SK-N-SH treated with all-trans-retinoic acid at 6 μM for 48 hours (cell line): ENCODE measurements around the gene ZNFX1.

ENCODE experiments used
- ATAC-seq: fragments of 200-7000 bp; cut with Tn5 transposase; 3 replicates; pipeline ENCODE4 v1.9.1; 2020; ENCODE audit warnings: mild to moderate bottlenecking, moderate library complexity
- ARNTL ChIP-seq: fragments of 450-650 bp; formaldehyde crosslinking; IDR thresholded peaks from 2 replicates; pipeline ENCODE4 v1.5.0; 2020; ENCODE audit warnings: low read depth, mild to moderate bottlenecking, moderate library complexity, borderline replicate concordance
- BACH2 ChIP-seq: fragments of 250-450 bp; sonication (Bioruptor Pico); IDR thresholded peaks from 2 replicates; pipeline ENCODE4 v1.9.0; 2021; ENCODE audit warnings: mild to moderate bottlenecking, borderline replicate concordance
- CSDC2 ChIP-seq: fragments of 250-450 bp; sonication (Bioruptor Pico); IDR thresholded peaks from 2 replicates; pipeline ENCODE4 v1.5.0; 2020; ENCODE audit warnings: mild to moderate bottlenecking, moderate library complexity
- ESRRG ChIP-seq: fragments of 250-450 bp; sonication (Bioruptor Pico); IDR thresholded peaks from 2 replicates; pipeline ENCODE4 v1.6.1; 2021; ENCODE audit warnings: mild to moderate bottlenecking
- ISL1 ChIP-seq: fragments of 250-450 bp; sonication (Bioruptor Pico); IDR thresholded peaks from 2 replicates; pipeline ENCODE4 v2.1.2; 2022; ENCODE audit warnings: mild to moderate bottlenecking, moderate library complexity
- PPARA ChIP-seq: fragments of 250-450 bp; sonication (Bioruptor Pico); IDR thresholded peaks from 2 replicates; pipeline ENCODE4 v1.5.0; 2020; ENCODE audit warnings: mild to moderate bottlenecking, borderline replicate concordance
- RARB ChIP-seq: fragments of 250-450 bp; sonication (Bioruptor Pico); IDR thresholded peaks from 2 replicates; pipeline ENCODE4 v1.8.0; 2021; ENCODE audit warnings: mild to moderate bottlenecking, moderate library complexity
- SNAI2 ChIP-seq: fragments of 250-450 bp; sonication (Bioruptor Pico); IDR thresholded peaks from 2 replicates; pipeline ENCODE4 v1.5.0; 2020; ENCODE audit warnings: mild to moderate bottlenecking, moderate library complexity
- TCF4 ChIP-seq: fragments of 250-450 bp; sonication (Bioruptor Pico); IDR thresholded peaks from 2 replicates; pipeline ENCODE4 v1.8.0; 2021; ENCODE audit warnings: mild to moderate bottlenecking, moderate library complexity, borderline replicate concordance
- TOX ChIP-seq: fragments of 250-450 bp; sonication (Bioruptor Pico); IDR thresholded peaks from 2 replicates; pipeline ENCODE4 v1.8.0; 2021; ENCODE audit warnings: mild to moderate bottlenecking, moderate library complexity, borderline replicate concordance
- ZC3H10 ChIP-seq: fragments of 250-450 bp; sonication (Bioruptor Pico); IDR thresholded peaks from 2 replicates; pipeline ENCODE4 v1.5.1; 2021; ENCODE audit warnings: mild to moderate bottlenecking, moderate library complexity
- ZFP3 ChIP-seq: fragments of 250-450 bp; sonication (Bioruptor Pico); IDR thresholded peaks from 2 replicates; pipeline ENCODE4 v1.5.0; 2020; ENCODE audit warnings: mild to moderate bottlenecking, moderate library complexity
- ZFP30 ChIP-seq: fragments of 450-650 bp; formaldehyde crosslinking; IDR thresholded peaks from 2 replicates; pipeline ENCODE4 v1.5.0; 2022; ENCODE audit warnings: mild to moderate bottlenecking, moderate library complexity
- ZNF565 ChIP-seq: fragments of 450-650 bp; formaldehyde crosslinking; conservative IDR thresholded peaks from 2 replicates; pipeline ENCODE4 v1.5.0; 2020; ENCODE audit warnings: low read depth, mild to moderate bottlenecking, moderate library complexity
- ZNF70 ChIP-seq: fragments of 450-650 bp; formaldehyde crosslinking; IDR thresholded peaks from 2 replicates; pipeline ENCODE4 v1.5.0; 2020; ENCODE audit warnings: mild to moderate bottlenecking, moderate library complexity
- ZNF8 ChIP-seq: fragments of 450-650 bp; formaldehyde crosslinking; IDR thresholded peaks from 2 replicates; pipeline ENCODE4 v1.5.0; 2020; ENCODE audit warnings: mild to moderate bottlenecking, moderate library complexity
- TF ChIP-seq, protein P1 (sequence below): fragments of 250-450 bp; sonication (Bioruptor Pico); IDR thresholded peaks from 2 replicates; pipeline ENCODE4 v1.5.1; 2020; ENCODE audit warnings: low read depth, mild to moderate bottlenecking, moderate library complexity
- TF ChIP-seq, protein P2 (sequence below): fragments of 250-450 bp; sonication (Bioruptor Pico); IDR thresholded peaks from 2 replicates; pipeline ENCODE4 v1.8.0; 2021; ENCODE audit warnings: low read depth, mild to moderate bottlenecking, moderate library complexity, borderline replicate concordance
- TF ChIP-seq, protein P3 (sequence below): fragments of 250-450 bp; sonication (Bioruptor Pico); IDR thresholded peaks from 2 replicates; pipeline ENCODE4 v1.5.1; 2021; ENCODE audit warnings: mild to moderate bottlenecking, moderate library complexity
- TF ChIP-seq, protein P4 (sequence below): fragments of 250-450 bp; sonication (Bioruptor Pico); IDR thresholded peaks from 2 replicates; pipeline ENCODE4 v1.8.0; 2020; ENCODE audit warnings: mild to moderate bottlenecking, moderate library complexity, borderline replicate concordance
- TF ChIP-seq, protein P5 (sequence below): fragments of 250-450 bp; sonication (Bioruptor Pico); IDR thresholded peaks from 2 replicates; pipeline ENCODE4 v1.5.0; 2020; ENCODE audit warnings: mild to moderate bottlenecking, moderate library complexity

The ZNFX1 gene

DNA sequence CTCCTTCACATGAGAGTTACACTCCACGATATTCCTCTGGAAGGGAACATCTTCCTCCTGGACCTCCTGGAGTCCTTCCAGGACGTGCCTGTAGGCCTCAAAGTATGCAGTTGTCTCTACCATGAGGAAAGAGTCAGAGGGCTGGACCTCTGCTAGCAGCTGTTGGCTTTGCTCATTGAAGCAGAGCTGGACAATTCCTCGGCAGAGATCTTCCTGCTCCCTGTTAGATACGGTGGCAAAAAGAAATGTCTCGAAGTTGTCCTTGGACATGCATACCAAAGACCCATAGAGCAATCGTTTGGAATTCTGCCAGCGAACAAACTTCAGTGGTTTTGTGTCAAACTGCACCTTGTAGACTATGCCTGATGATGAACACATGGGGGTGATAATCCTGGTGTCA, 7.7 kb downstream of the ZNFX1 start:
- TF ChIP-seq ISL1 (CRISPR knock-in tag) (no peak), ZFP30 (CRISPR knock-in tag) (no peak), ARNTL (no peak), TOX (no peak), ZNF565 (CRISPR knock-in tag) (no peak), RARB (CRISPR knock-in tag) (no peak)
- TF ChIP-seq, protein P1, sequence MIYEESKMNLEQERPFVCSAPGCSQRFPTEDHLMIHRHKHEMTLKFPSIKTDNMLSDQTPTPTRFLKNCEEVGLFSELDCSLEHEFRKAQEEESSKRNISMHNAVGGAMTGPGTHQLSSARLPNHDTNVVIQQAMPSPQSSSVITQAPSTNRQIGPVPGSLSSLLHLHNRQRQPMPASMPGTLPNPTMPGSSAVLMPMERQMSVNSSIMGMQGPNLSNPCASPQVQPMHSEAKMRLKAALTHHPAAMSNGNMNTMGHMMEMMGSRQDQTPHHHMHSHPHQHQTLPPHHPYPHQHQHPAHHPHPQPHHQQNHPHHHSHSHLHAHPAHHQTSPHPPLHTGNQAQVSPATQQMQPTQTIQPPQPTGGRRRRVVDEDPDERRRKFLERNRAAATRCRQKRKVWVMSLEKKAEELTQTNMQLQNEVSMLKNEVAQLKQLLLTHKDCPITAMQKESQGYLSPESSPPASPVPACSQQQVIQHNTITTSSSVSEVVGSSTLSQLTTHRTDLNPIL, result no peak
- TF ChIP-seq, protein P2, sequence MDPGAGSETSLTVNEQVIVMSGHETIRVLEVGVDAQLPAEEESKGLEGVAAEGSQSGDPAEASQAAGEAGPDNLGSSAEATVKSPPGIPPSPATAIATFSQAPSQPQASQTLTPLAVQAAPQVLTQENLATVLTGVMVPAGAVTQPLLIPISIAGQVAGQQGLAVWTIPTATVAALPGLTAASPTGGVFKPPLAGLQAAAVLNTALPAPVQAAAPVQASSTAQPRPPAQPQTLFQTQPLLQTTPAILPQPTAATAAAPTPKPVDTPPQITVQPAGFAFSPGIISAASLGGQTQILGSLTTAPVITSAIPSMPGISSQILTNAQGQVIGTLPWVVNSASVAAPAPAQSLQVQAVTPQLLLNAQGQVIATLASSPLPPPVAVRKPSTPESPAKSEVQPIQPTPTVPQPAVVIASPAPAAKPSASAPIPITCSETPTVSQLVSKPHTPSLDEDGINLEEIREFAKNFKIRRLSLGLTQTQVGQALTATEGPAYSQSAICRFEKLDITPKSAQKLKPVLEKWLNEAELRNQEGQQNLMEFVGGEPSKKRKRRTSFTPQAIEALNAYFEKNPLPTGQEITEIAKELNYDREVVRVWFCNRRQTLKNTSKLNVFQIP, result no peak
- no peak for ATAC-seq

DNA sequence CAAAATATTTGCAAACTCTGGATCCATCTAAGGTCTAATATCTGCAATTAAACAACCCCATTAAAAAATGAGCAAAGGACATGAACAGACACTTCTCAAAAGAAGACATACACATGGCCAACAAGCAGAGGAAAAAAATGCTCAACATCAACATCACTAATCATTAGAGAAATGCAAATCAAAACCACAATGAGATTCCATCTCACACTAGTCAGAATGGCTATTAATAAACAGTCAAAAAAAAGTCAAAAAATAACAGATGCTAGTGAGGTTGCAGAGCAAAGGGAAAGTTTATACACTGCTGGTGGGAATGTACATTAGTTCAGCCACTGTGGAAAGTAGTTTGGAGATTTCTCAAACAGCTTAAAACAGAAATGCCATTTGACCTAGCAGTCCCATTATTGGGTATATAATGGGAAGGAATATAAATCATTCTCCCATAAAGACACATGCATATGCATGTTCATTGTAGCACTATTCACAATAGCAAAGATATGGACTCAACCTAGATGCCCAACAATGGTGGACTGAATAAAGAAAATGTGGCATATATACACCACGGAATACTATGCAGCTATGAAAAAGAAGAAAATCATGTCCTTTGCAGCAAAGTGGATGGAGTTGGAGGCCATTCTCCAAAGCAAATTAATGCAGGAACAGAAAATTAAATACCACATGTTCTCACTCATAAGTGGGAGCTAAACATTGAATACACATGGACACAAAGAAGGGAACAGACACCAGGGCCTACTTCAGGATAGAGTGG, 9.1 kb downstream of the ZNFX1 start:
- peak; percentile 62 for ATAC-seq
- TF ChIP-seq ZFP30 (CRISPR knock-in tag), result no peak
- TF ChIP-seq ISL1 (CRISPR knock-in tag), result 0 out of 2 replicates have a peak, but pooled peaks have one; percentile 7
- TF ChIP-seq ARNTL, result no peak
- TF ChIP-seq, all 23 proteins: peak for 1

DNA sequence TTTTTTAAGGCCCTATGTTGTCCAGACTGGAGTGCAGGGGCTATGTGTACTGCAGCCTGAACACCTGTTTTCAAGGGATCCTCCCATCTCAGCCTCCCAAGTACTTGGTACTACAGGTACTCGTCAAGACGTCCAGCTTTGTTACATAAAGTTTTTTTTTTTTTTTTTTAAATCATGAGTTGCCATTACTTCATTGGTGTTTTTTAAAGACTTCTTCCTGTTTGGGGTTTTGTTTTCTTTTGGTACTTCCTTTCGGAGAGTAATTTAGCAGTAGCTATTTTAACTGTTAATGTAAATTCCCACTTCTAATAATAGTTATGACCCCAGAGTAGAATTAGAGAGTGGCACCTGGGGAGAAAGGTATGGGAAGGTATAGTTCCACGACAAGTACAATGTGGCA, 10.5 kb downstream of the ZNFX1 start:
- no peak for TF ChIP-seq ZFP3 (CRISPR knock-in tag)
- no peak for TF ChIP-seq ZNF8 (CRISPR knock-in tag)
- TF ChIP-seq ZC3H10 (CRISPR knock-in tag), result no peak
- TF ChIP-seq, protein P3, sequence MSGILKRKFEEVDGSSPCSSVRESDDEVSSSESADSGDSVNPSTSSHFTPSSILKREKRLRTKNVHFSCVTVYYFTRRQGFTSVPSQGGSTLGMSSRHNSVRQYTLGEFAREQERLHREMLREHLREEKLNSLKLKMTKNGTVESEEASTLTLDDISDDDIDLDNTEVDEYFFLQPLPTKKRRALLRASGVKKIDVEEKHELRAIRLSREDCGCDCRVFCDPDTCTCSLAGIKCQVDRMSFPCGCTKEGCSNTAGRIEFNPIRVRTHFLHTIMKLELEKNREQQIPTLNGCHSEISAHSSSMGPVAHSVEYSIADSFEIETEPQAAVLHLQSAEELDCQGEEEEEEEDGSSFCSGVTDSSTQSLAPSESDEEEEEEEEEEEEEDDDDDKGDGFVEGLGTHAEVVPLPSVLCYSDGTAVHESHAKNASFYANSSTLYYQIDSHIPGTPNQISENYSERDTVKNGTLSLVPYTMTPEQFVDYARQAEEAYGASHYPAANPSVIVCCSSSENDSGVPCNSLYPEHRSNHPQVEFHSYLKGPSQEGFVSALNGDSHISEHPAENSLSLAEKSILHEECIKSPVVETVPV (CRISPR knock-in tag), result no peak
- TF ChIP-seq PPARA (CRISPR knock-in tag), result no peak
- TF ChIP-seq ESRRG (CRISPR knock-in tag), result no peak
- no peak for TF ChIP-seq ARNTL
- TF ChIP-seq CSDC2 (CRISPR knock-in tag), result no peak
- TF ChIP-seq, protein P4, sequence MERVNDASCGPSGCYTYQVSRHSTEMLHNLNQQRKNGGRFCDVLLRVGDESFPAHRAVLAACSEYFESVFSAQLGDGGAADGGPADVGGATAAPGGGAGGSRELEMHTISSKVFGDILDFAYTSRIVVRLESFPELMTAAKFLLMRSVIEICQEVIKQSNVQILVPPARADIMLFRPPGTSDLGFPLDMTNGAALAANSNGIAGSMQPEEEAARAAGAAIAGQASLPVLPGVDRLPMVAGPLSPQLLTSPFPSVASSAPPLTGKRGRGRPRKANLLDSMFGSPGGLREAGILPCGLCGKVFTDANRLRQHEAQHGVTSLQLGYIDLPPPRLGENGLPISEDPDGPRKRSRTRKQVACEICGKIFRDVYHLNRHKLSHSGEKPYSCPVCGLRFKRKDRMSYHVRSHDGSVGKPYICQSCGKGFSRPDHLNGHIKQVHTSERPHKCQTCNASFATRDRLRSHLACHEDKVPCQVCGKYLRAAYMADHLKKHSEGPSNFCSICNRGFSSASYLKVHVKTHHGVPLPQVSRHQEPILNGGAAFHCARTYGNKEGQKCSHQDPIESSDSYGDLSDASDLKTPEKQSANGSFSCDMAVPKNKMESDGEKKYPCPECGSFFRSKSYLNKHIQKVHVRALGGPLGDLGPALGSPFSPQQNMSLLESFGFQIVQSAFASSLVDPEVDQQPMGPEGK (CRISPR knock-in tag), result no peak
- TF ChIP-seq BACH2 (CRISPR knock-in tag), result no peak
- TF ChIP-seq, protein P1, result no peak
- TF ChIP-seq ZNF565 (CRISPR knock-in tag), result no peak
- no peak for TF ChIP-seq TCF4 (CRISPR knock-in tag)
- no peak for TF ChIP-seq ISL1 (CRISPR knock-in tag)
- TF ChIP-seq, protein P5, sequence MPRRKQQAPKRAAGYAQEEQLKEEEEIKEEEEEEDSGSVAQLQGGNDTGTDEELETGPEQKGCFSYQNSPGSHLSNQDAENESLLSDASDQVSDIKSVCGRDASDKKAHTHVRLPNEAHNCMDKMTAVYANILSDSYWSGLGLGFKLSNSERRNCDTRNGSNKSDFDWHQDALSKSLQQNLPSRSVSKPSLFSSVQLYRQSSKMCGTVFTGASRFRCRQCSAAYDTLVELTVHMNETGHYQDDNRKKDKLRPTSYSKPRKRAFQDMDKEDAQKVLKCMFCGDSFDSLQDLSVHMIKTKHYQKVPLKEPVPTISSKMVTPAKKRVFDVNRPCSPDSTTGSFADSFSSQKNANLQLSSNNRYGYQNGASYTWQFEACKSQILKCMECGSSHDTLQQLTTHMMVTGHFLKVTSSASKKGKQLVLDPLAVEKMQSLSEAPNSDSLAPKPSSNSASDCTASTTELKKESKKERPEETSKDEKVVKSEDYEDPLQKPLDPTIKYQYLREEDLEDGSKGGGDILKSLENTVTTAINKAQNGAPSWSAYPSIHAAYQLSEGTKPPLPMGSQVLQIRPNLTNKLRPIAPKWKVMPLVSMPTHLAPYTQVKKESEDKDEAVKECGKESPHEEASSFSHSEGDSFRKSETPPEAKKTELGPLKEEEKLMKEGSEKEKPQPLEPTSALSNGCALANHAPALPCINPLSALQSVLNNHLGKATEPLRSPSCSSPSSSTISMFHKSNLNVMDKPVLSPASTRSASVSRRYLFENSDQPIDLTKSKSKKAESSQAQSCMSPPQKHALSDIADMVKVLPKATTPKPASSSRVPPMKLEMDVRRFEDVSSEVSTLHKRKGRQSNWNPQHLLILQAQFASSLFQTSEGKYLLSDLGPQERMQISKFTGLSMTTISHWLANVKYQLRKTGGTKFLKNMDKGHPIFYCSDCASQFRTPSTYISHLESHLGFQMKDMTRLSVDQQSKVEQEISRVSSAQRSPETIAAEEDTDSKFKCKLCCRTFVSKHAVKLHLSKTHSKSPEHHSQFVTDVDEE (CRISPR knock-in tag), result no peak
- no peak for TF ChIP-seq SNAI2
- TF ChIP-seq ZNF70 (CRISPR knock-in tag), result no peak
- no peak for TF ChIP-seq RARB (CRISPR knock-in tag)
- no peak for ATAC-seq
